ENCODE results near the gene DPM3. TPM values are rescaled to one million over a fixed set of nuclear protein-coding genes. Genes with fewer than 3 reads are reported as not detected.

Gene DPM3
- total RNA-seq, 2 experiments from 2014 or later: 53.2 to 57.7 TPM

Other genes starting within 250 kb of the DPM3 start
- gene PMVK, start 203.8 kb downstream of the DPM3 start, total RNA-seq: 10 to 100 TPM; 40.9 to 43.8 TPM
- 10 to 100 TPM; 44.5 to 48.2 TPM for gene PBXIP1, start 184.4 kb downstream of the DPM3 start, total RNA-seq
- gene PYGO2, start 178.7 kb downstream of the DPM3 start, total RNA-seq: 10 to 100 TPM; 40.2 to 43.9 TPM
- 10 to 100 TPM; 69.6 to 72.4 TPM for gene SHC1, start 169.8 kb downstream of the DPM3 start, total RNA-seq
- gene CKS1B, start 165.8 kb downstream of the DPM3 start, total RNA-seq: 100 to 1,000 TPM; 151 to 153 TPM
- gene FLAD1, start 157.2 kb downstream of the DPM3 start, total RNA-seq: 10 to 100 TPM; 39.8 to 45.2 TPM
- 1 to 10 TPM in 1 of 2 experiments, under 1 TPM in 1; 0.91 to 1.1 TPM for gene LENEP, start 146.9 kb downstream of the DPM3 start, total RNA-seq
- 10 to 100 TPM; 35.5 to 42.5 TPM for gene ZBTB7B, start 137.7 kb downstream of the DPM3 start, total RNA-seq
- gene DCST2, start 106.8 kb downstream of the DPM3 start, total RNA-seq: under 1 TPM; 0.24 to 0.37 TPM
- gene DCST1, start 106.7 kb downstream of the DPM3 start, total RNA-seq: not detected
- gene ADAM15, start 89.2 kb downstream of the DPM3 start, total RNA-seq: 10 to 100 TPM; 29.7 to 29.8 TPM
- gene EFNA4, start 76.8 kb downstream of the DPM3 start, total RNA-seq: 1 to 10 TPM; 7.8 to 9.7 TPM
- 1 to 10 TPM; 3.8 to 5.5 TPM for gene EFNA3, start 61.7 kb downstream of the DPM3 start, total RNA-seq
- gene EFNA1, start 12.7 kb downstream of the DPM3 start, total RNA-seq: not detected
- gene SLC50A1, start 4.7 kb downstream of the DPM3 start, total RNA-seq: 10 to 100 TPM; 37.5 to 38.9 TPM
- gene KRTCAP2, start 32.8 kb upstream of the DPM3 start, total RNA-seq: 100 to 1,000 TPM; 170 to 190 TPM
- gene TRIM46, start 33.3 kb upstream of the DPM3 start, total RNA-seq: 10 to 100 TPM; 14.6 TPM
- gene THBS3, start 67.4 kb upstream of the DPM3 start, total RNA-seq: 10 to 100 TPM; 13.4 to 15.0 TPM
- 10 to 100 TPM; 43.0 to 46.3 TPM for gene MTX1, start 68.2 kb upstream of the DPM3 start, total RNA-seq
- gene ENTREP3, start 115.0 kb upstream of the DPM3 start, total RNA-seq: 10 to 100 TPM; 29.3 to 29.7 TPM
- gene SCAMP3, start 121.8 kb upstream of the DPM3 start, total RNA-seq: 10 to 100 TPM; 77.9 to 84.2 TPM
- gene CLK2, start 133.0 kb upstream of the DPM3 start, total RNA-seq: 100 to 1,000 TPM; 101 to 104 TPM
- gene HCN3, start 136.9 kb upstream of the DPM3 start, total RNA-seq: 1 to 10 TPM; 4.9 to 5.1 TPM
- gene PKLR, start 160.9 kb upstream of the DPM3 start, total RNA-seq: not detected
- gene FDPS, start 168.3 kb upstream of the DPM3 start, total RNA-seq: 100 to 1,000 TPM; 270 to 271 TPM
- gene RUSC1, start 180.4 kb upstream of the DPM3 start, total RNA-seq: 10 to 100 TPM; 33.7 to 35.1 TPM

Measured in activated CD8-positive, alpha-beta T cell treated with anti-CD3 and anti-CD28 coated beads, Interleukin-2, amount 10 ng/mL, durations not matched to agents 7 days and 5 days (primary cell).